SK-N-SH (cell line): Measurements from ENCODE around the gene EXPH5.

Experiments
- ELF1 ChIP-seq: IDR thresholded peaks from 2 replicates; pipeline ENCODE4 v1.4.0; 2012
- GATA2 ChIP-seq: sonication (generic); formaldehyde crosslinking; IDR thresholded peaks from 2 replicates; pipeline ENCODE4 v1.5.0; 2020; ENCODE audit warnings: mild to moderate bottlenecking, missing genetic modification reagents
- MXI1 ChIP-seq: IDR thresholded peaks from 2 replicates; pipeline ENCODE4 v1.6.1; 2012; ENCODE audit warnings: mild to moderate bottlenecking, low read depth, low read length, improper control_type of control experiment
- YY1 ChIP-seq: IDR thresholded peaks from 2 replicates; pipeline ENCODE4 v1.4.0; 2012; ENCODE audit warnings: low read depth, mild to moderate bottlenecking
- TF ChIP-seq, protein P1 (sequence below): fragments of 200-600 bp; sonication (generic); IDR thresholded peaks from 2 replicates; pipeline ENCODE4 v1.6.1; 2017; ENCODE audit warnings: antibody characterized with exemption, mild to moderate bottlenecking, moderate library complexity

DNA sequence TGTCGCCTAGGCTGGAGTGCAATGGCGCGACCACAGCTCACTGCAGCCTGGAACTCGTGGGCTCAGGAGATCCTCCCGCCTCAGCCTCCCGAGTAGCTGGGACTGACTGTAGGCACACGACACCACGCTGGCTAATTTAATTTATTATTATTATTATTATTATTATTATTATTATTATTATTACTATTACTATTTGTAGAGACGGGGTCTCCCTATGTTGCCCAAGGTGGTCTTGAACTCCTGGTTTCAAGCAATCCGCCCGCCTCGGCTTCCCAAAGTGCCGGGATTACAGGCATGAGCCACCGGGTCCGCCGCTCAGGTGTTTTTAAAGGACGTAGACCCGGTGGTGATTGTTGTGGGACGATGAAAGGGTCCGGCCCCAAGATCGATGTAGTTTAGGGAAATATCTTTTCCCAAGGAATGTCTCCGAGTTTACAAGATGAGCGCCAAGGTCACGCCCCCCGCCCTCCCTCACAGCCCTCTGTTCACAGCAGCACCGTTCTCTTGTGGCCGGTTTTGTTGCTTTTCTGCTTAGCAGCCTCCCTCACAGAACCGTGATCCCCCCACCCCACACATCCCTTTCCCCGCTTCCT lies 94.7 kb downstream of the EXPH5 start:
- TF ChIP-seq, protein P1, sequence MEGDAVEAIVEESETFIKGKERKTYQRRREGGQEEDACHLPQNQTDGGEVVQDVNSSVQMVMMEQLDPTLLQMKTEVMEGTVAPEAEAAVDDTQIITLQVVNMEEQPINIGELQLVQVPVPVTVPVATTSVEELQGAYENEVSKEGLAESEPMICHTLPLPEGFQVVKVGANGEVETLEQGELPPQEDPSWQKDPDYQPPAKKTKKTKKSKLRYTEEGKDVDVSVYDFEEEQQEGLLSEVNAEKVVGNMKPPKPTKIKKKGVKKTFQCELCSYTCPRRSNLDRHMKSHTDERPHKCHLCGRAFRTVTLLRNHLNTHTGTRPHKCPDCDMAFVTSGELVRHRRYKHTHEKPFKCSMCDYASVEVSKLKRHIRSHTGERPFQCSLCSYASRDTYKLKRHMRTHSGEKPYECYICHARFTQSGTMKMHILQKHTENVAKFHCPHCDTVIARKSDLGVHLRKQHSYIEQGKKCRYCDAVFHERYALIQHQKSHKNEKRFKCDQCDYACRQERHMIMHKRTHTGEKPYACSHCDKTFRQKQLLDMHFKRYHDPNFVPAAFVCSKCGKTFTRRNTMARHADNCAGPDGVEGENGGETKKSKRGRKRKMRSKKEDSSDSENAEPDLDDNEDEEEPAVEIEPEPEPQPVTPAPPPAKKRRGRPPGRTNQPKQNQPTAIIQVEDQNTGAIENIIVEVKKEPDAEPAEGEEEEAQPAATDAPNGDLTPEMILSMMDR: no peak
- no peak for TF ChIP-seq GATA2 (CRISPR knock-in tag)
- TF ChIP-seq YY1: no peak
- TF ChIP-seq MXI1: no peak
- TF ChIP-seq ELF1: no peak
